Stimulated activated CD4-positive, alpha-beta T cell treated with anti-CD3 and anti-CD28 coated beads, TNF-alpha, amount 100 ng/mL, for 48 hours (primary cell): Measurements from ENCODE around the gene FOXP2.
"Not testable (repeated sequence)": the region's sequence is repeated elsewhere in the genome, so short reads cannot be mapped to it uniquely, and the experiment has no call there.

Experiments used
- DNase-seq, 3 donors: peaks; one replicate each; pipeline ENCODE4 v3.0.0-alpha.2; 2020; ENCODE audit warnings: low read depth in 3 of 3

FOXP2 gene

GRCh38 chr7:114588506-114588905 is 173.9 kb downstream of the FOXP2 start:
- no peak for DNase-seq

DNA sequence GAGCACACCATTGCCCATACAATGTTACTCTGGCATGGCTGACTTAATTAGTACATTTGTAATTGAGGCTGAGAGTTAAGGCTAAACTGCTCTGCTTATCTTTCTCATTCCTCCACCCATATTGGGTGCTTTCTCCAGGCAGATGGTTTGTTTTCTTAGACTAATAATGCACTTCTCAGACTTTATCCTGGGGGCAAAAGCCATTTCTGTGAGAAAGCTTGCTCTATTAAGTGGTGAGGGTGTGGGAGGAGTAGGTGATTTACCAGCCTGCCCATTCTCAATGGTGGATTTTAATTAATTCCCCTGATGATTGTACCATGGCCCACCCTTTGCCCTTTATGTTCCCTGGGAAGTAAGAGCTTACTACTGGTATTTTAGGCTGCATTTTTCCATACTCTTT is 174.8 kb downstream of the FOXP2 start:
- no peak for DNase-seq

- DNase-seq = no peak
Measured at GRCh38 chr7:114590298-114590697, 175.7 kb downstream of the FOXP2 start.

DNA sequence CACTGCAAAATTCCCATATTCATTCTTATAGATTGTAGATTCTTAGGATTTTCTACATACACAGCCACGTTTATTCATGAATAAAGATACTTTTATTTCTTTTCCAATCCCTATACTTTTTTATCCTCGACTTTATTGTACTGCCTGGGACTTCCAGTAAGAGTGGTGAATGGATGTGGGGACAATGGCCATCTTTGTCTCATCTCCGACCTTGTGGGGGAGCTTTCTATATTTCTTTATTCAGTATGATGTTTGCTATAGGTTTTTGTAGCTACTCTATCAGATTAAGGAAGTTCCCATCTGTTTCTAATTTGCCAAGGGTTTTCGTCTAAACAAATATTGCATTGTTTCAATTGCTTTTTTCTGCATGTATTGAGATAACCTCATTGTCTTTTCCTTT is 184.3 kb downstream of the FOXP2 start:
- DNase-seq = no peak

- DNase-seq = no peak
Measured at GRCh38 chr7:114606100-114606499, 191.5 kb downstream of the FOXP2 start.

DNA sequence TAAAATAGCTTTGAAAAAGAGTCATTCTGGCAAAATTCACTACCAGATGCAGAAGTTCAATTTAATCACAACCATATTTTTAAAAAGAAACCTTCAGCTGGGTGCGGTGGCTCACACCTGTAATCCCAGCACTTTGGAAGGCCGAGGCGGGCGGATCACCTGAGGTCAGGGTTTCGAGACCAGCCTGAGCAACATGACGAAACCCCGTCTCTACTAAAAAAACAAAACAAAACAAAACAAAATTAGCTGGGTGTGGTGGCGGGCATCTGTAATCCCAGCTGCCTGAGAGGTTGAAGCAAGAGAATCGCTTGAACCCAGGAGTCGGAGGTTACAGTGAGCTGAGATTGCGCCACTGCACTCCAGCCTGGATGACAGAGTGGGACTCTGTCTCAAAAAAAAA is 194.2 kb downstream of the FOXP2 start:
- not testable (repeated sequence) for DNase-seq

DNA sequence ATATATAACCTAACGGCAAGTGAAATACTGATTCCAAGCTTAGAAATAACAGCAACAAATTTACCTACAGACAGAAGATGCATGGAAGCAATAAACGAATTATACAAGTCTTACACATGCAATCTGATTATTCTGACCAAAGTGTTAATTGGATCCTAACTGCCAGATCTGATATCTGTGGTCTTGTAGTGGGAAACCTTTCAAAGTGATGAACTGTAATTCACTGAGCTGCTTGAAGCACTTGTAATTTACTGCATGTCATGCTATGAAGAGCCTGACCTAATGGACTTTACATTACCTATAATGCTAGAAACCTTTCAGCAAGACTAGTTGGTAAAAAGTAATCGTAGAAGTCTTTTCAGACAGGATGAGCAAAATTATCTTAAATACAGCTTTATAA is 205.6 kb downstream of the FOXP2 start:
- DNase-seq = no peak

DNA sequence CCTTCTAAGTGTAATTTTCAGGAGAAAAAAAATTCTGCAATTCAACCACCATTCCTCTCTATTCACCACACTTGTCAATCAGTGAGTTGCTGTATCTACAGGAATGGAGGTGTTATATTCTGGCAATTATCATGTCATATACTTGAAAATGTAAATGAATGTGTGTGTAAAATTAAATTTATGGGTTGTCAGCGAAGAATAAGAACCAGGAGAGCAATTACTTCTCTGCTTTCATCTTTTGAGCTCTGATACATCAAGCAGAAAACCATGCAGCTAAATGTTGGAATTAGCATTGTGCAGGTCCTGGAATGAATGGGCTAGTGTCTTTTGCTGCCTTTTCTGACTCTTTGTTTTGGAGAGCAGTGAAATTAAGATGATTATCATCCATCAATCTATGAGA is 207.6 kb downstream of the FOXP2 start:
- DNase-seq = no peak

DNA sequence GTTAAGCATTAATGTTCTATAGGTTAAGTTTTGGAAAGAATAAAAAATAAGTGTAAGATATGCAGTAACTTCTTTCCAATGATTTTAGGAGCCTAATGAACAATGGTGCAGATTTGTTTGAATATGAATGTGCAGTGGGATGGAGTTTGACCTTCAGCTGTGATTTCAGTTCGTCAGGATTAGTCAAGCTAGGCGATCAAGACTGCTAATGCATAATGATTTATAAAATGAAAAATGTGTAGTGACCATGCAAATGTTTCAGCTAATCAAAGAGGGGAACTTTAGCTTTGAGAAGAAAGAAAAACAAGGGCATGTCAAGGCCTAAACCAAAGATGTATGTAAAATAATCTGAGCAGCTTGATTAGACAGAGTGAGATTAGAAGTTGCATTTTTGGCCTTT is 208.5 kb downstream of the FOXP2 start:
- no peak for DNase-seq

DNA sequence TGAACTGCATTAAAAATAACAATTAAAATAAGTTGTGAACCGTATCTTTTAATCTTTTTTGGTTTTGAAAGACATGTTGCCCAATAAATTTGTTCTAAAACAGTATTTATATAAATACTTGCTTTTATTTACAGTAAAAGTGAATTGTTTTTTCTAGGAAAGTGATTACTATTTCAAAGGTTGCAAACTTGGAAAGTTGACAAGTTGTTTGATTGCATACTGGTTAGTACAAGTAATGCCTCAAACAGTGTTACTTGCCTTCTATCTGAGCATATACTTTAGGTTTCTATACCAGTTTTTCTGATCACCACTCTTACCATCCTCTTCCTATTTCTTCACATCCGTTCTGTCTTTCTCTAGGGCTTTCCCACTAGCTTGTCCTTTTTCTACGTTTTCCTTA is 212.6 kb downstream of the FOXP2 start:
- DNase-seq = no peak

GRCh38 chr7:114628362-114628761 is 213.7 kb downstream of the FOXP2 start:
- no peak for DNase-seq

GRCh38 chr7:114629762-114630161 is 215.1 kb downstream of the FOXP2 start:
- no peak for DNase-seq

DNA sequence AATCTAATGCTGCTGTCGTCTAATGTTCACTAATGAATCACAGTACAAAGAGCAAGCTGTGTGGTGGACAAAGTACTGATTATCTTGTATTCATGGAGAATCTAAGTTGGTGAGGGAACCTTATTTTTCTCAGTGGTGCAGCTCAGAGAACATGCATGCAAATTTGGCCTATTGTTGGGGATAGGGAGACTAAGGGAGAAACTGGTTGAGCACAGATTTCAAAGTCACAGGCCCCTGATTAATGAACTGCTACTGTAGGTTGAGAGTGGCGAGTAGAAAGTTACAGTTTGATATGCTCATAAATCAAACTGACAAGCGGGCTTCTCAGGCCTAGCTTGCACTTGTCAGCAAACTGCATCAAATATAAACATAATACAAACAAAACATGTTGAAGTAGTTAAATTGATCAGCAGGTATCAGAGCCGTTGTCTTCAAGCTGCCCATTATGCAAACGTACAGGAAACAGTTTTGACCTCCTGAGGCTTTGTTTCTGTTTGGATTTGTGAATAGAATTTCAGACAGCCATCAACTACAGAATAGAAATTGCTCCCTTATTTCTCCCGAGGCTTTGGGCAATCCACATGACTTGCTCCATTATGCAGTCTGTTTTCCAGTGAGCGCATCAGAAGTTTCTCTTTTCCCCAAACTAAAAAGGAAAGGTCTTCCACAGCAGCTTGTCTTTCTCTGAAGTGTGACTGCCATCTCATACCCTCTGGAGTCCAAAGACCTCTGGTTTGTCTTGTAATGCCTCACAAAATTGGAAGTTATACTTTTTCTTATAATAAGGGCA is 215.8 kb downstream of the FOXP2 start:
- DNase-seq = no peak

DNA sequence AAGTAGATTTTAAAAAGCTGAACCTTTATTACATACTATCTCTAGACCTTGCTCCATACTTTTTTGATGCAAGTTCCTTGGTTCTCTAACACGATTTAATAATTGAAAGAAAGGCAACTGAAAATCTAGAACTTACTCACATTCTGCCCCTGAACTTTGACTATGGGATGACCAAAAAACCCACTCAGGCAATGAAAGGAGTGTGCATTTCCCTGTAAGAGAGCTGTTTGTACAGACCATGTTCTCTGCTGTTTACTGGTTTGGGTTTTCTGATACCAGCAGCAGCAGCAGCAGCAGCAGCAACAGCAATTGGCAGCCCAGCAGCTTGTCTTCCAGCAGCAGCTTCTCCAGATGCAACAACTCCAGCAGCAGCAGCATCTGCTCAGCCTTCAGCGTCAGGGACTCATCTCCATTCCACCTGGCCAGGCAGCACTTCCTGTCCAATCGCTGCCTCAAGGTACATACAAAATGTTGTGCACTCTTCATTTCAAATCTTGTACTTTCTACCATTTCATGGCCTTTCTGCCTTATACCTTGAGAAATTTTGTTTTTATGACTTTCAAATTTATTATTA is 216.7 kb downstream of the FOXP2 start:
- DNase-seq = no peak

DNA sequence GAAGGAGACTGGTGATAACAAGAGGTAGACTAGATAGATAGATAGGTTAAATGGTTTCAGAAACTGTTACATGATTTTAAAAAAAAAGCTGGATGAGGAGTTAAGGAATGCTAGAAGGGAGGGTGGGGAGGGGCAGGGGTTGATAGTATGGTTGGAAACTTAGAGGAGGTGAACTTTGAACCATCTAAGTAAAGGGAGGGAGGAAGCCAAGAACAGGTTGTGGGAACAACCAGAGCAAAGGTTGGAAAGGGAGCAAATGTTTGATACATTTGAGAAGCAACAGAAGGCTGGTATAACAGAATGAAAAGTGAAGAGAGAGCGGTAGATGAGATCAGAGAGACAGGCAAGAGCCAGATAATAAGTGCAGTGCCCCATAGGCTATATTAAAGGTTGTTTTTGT is 224.8 kb downstream of the FOXP2 start:
- no peak for DNase-seq

- DNase-seq = no peak
Measured at GRCh38 chr7:114644455-114644854, 229.8 kb downstream of the FOXP2 start.

DNA sequence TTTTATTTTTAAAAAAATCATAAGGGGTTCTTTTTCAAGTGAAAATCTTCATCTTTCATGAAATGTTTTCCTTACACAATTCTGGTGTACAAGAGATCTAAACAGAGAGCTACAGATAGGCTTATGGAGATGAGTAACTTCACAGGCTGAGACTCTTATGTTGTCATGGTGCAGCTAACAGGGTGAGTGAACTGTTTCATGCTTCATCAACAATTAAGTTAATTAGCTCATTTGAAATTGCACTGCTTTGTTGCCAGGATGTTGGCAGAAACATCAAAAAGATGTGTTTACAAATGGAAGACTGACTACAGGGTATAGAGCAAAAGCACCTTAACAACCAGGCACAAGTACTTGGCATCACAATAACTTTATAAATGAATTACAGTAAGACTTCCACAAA is 230.8 kb downstream of the FOXP2 start:
- DNase-seq = no peak

GRCh38 chr7:114647518-114647917 is 232.9 kb downstream of the FOXP2 start:
- DNase-seq = no peak

- DNase-seq = no peak
Measured at GRCh38 chr7:114648117-114648516, 233.5 kb downstream of the FOXP2 start.

DNA sequence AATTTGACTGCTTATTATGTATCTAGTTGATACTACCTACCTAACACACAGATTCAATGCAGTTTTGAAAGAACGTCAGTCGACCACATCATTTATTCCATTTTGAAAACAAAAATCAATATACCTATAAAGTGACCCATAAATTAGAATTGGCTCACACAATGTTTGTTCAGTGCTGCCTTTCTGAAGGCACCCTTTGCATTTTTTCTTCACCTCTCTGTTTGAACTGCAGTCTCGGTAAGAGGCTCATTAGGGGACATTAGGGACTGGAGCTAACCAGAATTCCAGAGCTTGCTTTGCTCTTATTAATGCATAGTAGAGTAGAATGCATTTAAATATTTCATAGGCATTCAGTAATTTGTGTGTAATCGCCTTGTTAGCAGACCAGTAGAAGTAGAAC is 234.1 kb downstream of the FOXP2 start:
- no peak for DNase-seq

DNA sequence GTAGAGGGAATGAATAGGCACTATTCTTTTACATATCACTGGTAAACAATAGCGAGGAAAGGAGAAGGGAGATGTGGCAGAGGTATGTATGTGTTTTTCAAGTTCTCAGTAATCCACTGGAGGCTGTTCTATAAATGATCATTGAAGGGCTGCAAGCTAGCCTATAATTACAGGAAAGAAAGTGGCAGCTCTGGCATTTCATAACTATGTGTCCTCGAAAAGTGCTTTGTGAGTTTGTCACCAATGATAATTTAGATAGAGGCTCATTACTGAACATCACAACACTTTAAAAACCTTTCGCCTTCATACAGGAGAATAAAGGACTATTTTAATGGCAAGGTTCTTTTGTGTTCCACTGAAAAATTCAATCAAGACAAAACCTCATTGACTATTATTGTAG is 235.1 kb downstream of the FOXP2 start:
- DNase-seq = no peak

GRCh38 chr7:114650491-114650890 is 235.9 kb downstream of the FOXP2 start:
- no peak for DNase-seq

DNA sequence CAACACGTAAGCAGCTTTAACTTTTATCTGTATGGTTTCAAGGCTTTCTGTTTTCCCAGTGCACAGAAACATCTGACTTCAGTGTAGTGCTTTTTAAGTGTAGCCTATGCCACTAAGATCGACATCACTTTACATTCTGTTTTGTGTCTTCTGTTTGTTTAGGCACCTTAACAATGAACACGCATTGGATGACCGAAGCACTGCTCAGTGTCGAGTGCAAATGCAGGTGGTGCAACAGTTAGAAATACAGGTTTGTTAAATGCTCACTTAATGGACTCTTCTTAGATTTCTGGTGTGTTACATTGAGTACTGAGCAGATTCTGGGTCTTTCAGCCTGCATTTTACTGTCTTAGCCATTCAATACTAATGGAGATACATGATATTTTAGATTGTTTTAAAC is 237.4 kb downstream of the FOXP2 start:
- no peak for DNase-seq
